Measurements from ENCODE around the gene TFAP2E. TPM values are rescaled to one million over a fixed set of nuclear protein-coding genes. Genes with fewer than 3 reads are reported as not detected.
"Not testable (repeated sequence)": the region's sequence is repeated elsewhere in the genome, so short reads cannot be mapped to it uniquely, and the experiment has no call there.

Gene TFAP2E
- polyA plus RNA-seq, 3 donors = 0.57 to 0.68 (median 0.60) TPM

- DNase-seq (ENCODE audit: low read depth in 3 of 3, low spot score in 2 of 3) = no peak
Measured at GRCh38 chr1:35570589-35571137, 2.5 kb upstream of the TFAP2E start.

GRCh38 chr1:35571263-35571662, 1.9 kb upstream of the TFAP2E start:
- no peak for DNase-seq (ENCODE audit: low read depth in 3 of 3, low spot score in 2 of 3)

GRCh38 chr1:35572296-35572695, 818 bp upstream of the TFAP2E start:
- DNase-seq (ENCODE audit: low read depth in 3 of 3, low spot score in 2 of 3) = no peak

GRCh38 chr1:35574125-35574654, 1.1 kb downstream of the TFAP2E start:
- DNase-seq (ENCODE audit: low read depth in 3 of 3, low spot score in 2 of 3) = no peak

- DNase-seq (ENCODE audit: low read depth in 3 of 3, low spot score in 2 of 3) = no peak
Measured at GRCh38 chr1:35574655-35575415, 1.7 kb downstream of the TFAP2E start.

- no peak for DNase-seq (ENCODE audit: low read depth in 3 of 3, low spot score in 2 of 3)
Measured at GRCh38 chr1:35575416-35575958, 2.4 kb downstream of the TFAP2E start.

- no peak for DNase-seq (ENCODE audit: low read depth in 3 of 3, low spot score in 2 of 3)
Measured at GRCh38 chr1:35576061-35576765, 3.1 kb downstream of the TFAP2E start.

GRCh38 chr1:35576766-35577070, 3.6 kb downstream of the TFAP2E start:
- DNase-seq (ENCODE audit: low read depth in 3 of 3, low spot score in 2 of 3) = not testable (repeated sequence)

- no peak for DNase-seq (ENCODE audit: low read depth in 3 of 3, low spot score in 2 of 3)
Measured at GRCh38 chr1:35577071-35577998, 4.2 kb downstream of the TFAP2E start.

GRCh38 chr1:35580949-35581388, 7.9 kb downstream of the TFAP2E start:
- no peak for DNase-seq (ENCODE audit: low read depth in 3 of 3, low spot score in 2 of 3)

- not testable (repeated sequence) for DNase-seq (ENCODE audit: low read depth in 3 of 3, low spot score in 2 of 3)
Measured at GRCh38 chr1:35581621-35582020, 8.5 kb downstream of the TFAP2E start.

GRCh38 chr1:35585281-35585680, 12.2 kb downstream of the TFAP2E start:
- DNase-seq (ENCODE audit: low read depth in 3 of 3, low spot score in 2 of 3) = no peak

GRCh38 chr1:35585805-35586204, 12.7 kb downstream of the TFAP2E start:
- DNase-seq (ENCODE audit: low read depth in 3 of 3, low spot score in 2 of 3) = not testable (repeated sequence)

GRCh38 chr1:35586808-35587207, 13.7 kb downstream of the TFAP2E start:
- no peak for DNase-seq (ENCODE audit: low read depth in 3 of 3, low spot score in 2 of 3)

GRCh38 chr1:35587736-35588135, 14.6 kb downstream of the TFAP2E start:
- DNase-seq (ENCODE audit: low read depth in 3 of 3, low spot score in 2 of 3) = no peak

- DNase-seq (ENCODE audit: low read depth in 3 of 3, low spot score in 2 of 3) = no peak
Measured at GRCh38 chr1:35588197-35588910, 15.2 kb downstream of the TFAP2E start.

GRCh38 chr1:35589516-35590427, 16.7 kb downstream of the TFAP2E start:
- no peak for DNase-seq (ENCODE audit: low read depth in 3 of 3, low spot score in 2 of 3)

GRCh38 chr1:35590476-35591040, 17.4 kb downstream of the TFAP2E start:
- no peak for DNase-seq (ENCODE audit: low read depth in 3 of 3, low spot score in 2 of 3)

Measured in right renal cortex interstitium (tissue), 3 donors.